IPS-18c (cell line): ENCODE results near the gene SSBP2.

Experiments used
- H3K4me3 ChIP-seq: 2 replicates; pipeline ENCODE4 v1.7.0; 2013; ENCODE audit warnings: low read depth, mild to moderate bottlenecking, low read length, moderate library complexity; ENCODE audit not compliant: insufficient read depth
- H3K9me3 ChIP-seq: one replicate; pipeline ENCODE4 v1.6.1; 2013; ENCODE audit warnings: mild to moderate bottlenecking, low read length, moderate library complexity; ENCODE audit not compliant: control insufficient read depth, insufficient read depth

The SSBP2 gene

GRCh38 chr5:81751836-81752643, 1.1 kb upstream of the SSBP2 start:
- H3K9me3 ChIP-seq: no peaks in the 10 kb centered on the region
- H3K4me3 ChIP-seq: peak overlapping the region; percentile 60

- no peaks in the 10 kb centered on the region for H3K9me3 ChIP-seq
- peak overlapping the region; percentile 80 for H3K4me3 ChIP-seq
Observed at GRCh38 chr5:81750308-81751008, 439 bp downstream of the SSBP2 start.

DNA sequence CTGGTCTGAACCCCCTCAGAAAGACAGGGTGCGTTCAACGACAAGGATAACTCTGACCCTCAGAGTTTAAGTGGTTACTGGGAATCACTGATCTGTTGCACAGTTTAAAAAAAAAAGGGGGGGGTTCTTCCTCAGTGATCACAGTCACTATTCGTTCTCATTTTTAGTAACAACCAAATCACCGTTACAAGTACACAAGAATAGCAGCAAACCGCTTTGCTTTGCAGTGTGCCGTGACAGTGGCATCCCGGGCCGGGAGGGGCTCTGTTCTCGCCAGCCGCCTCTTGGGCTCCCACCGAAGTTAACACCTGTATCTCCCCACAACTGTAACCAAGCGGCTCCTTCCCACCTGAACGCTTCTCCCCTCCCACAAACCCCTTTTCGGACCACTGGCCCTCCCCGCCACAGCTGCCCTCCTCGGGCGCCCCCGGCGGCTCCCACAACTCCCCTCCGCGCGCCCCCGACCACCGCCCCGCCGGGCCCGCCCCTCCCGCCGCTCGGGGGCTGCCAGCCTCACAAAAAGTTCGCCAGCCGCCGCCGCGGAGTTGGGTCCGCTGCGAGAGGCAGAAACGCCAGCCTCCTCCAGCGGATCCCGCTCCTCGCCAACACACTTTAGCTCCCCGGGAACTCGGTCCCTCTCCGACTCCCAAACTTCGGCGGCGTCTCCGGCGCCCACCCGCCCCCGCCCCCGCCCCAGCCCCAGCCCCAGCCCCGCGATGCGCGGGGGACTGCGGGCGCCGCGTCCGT, 1.2 kb downstream of the SSBP2 start:
- H3K9me3 ChIP-seq: no peaks in the 10 kb centered on the region

DNA sequence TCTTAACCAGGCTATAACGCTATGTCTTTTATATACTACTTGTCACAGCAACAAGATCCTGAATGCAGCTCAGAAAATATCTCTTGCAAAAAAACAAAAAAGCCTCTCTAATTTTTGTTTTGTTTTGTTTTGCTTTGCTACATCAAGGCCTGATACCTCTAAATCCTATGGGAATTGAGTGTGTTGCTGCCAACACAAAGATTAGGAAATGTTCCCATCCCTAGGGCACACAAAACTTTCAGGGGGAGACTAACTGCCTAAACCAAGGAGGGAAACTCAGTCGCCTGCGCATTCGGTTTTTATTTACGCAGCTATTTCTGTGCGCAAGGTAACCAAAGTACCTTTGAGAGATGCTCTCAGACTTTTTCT, 1.7 kb downstream of the SSBP2 start:
- Histone ChIP-seq H3K9me3 (no peaks in the 10 kb centered on the region), H3K4me3 (peak overlapping the region; percentile 56; the same call in 1 of the 2 replicates)

More for the DNA sequence above, 1.2 kb downstream of the SSBP2 start:
- peak overlapping the region; percentile 56 for H3K4me3 ChIP-seq

DNA sequence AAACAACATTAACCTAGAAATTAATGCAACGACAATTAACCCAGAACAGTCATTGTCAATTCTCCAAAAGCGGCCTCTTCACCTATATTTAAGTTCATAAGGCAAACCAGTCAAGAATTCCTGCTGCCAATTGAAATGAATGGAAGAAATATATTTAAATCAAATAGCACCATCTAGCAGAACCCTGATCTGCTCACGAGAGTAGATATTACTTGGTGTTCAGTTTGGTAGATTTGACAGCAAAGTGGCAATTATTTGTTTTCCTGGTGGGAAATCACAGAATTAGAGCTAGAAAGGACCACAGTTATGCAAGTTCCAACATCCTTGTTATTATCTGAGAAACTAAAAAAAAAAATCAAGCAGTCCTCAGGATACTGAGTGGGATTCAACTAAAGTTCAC, 2.3 kb downstream of the SSBP2 start:
- H3K9me3 ChIP-seq: no peaks in the 10 kb centered on the region
- no peak overlapping the region for H3K4me3 ChIP-seq

DNA sequence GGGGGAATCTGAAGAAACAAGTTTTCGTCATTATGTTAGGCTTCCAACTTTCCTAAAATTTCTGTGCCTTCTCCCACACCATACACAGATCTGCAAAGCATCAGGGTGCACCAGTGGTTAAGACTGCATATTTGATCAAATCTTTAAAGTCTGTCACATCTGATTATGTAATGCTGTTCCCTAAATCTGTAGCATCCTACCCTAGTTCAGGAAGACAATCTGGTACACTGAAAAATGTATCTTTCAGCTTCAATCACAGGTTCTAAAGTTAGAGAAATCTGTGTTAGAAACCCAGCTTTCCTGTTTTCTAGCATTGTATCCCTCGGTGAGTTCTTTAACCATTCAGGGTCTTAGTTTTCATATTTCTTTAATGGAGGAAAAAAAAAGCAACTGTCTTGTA, 3.9 kb downstream of the SSBP2 start:
- H3K9me3 ChIP-seq: no peaks in the 10 kb centered on the region
- no peak overlapping the region for H3K4me3 ChIP-seq

DNA sequence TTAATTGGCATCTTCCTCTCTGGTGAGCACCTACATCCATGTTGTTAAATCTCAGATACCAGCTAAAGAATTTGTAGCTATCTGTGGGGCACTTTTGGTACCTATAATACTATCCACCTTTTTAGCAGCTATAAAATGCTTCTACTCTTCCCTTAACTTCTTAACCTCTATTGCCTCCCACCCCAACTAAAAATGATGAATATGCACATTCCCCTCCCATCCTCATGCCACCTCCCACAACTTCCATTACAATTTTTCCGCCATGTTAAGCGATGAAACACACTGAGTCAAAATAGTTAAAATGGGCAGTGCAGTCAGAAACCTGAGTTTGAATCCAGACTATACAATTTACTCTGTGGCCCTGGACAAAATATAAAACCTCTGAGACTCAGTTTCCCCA, 10.1 kb downstream of the SSBP2 start:
- H3K9me3 ChIP-seq: no peaks in the 10 kb centered on the region
- no peak overlapping the region for H3K4me3 ChIP-seq

DNA sequence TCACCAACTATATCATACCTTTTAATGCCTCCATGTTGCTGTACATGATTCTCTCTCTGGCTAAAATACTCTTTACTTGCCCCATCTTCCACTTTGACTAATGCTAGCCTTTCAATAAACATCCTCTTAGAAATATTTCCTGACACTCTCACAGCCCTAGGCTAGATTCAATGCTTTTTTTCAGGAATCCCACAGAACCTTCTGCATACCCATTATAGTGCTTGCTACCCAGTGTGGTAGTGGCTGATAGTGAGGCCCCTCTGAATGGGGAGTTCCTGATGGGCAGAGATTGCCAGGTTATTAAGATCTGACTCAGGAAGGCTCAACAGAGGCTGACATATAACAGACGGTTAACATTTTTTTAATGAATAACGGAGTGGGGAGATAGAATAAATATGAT, 11.6 kb downstream of the SSBP2 start:
- Histone ChIP-seq H3K9me3 (no peaks in the 10 kb centered on the region), H3K4me3 (no peak overlapping the region)

DNA sequence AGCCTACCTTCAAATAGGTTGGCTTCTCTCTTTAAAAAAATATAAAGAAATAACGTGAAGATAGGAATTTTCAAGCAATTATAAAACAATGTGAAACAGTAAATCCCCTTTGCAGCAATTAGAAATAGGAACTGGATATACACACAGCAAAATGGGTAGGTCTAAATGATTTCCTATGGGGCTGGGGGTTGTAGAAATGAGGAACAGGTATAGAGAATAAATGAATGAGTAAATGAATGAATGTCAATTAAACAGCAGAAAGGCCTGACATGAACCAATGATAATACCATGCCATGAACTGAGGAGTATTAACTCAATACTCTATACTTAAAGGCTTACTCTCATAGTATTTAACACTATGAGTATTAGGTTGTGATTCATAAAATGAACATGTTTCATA, 21.6 kb downstream of the SSBP2 start:
- Histone ChIP-seq H3K9me3 (no peaks in the 10 kb centered on the region), H3K4me3 (no peak overlapping the region)

DNA sequence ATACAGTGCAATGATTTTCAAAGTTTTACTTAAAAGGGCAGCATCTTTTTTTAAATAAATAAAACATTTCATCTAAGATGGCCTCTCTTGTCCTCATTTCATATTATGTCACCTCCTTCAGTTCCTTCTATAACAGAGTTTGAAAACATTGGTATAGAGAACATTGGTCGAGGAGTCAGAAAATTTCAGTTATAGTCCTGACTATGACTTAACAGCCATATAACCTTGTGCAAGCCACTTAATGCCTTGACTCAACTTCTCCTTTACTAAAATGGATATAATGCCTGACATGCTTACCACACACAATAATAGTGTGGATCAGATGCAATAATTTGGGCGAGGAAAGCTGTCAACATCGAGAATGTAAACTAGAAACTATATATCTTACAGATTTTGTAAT, 22.6 kb downstream of the SSBP2 start:
- H3K9me3 ChIP-seq: no peaks in the 10 kb centered on the region
- H3K4me3 ChIP-seq: no peak overlapping the region

- no peak overlapping the region for H3K4me3 ChIP-seq
- no peaks in the 10 kb centered on the region for H3K9me3 ChIP-seq
Observed at GRCh38 chr5:81726297-81726696, 24.6 kb downstream of the SSBP2 start.

DNA sequence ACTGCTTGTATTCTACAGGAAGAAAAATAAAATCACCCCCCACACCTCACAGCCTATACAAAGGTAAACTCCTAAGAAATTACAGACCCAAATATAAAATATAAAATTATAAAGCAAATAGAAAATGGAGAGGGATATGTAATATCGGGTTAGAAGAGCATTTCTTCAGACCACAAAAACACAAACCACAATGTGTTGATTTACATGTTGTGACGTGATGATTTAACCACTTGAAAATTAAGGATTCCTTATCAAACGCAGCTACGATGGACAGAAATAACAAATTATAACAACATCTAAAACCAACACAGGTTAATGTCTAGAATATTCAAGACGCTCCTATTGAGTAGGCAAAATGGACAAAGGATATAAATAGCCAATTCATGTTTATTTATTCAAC, 26.3 kb downstream of the SSBP2 start:
- H3K9me3 ChIP-seq: no peaks in the 10 kb centered on the region
- no peak overlapping the region for H3K4me3 ChIP-seq

DNA sequence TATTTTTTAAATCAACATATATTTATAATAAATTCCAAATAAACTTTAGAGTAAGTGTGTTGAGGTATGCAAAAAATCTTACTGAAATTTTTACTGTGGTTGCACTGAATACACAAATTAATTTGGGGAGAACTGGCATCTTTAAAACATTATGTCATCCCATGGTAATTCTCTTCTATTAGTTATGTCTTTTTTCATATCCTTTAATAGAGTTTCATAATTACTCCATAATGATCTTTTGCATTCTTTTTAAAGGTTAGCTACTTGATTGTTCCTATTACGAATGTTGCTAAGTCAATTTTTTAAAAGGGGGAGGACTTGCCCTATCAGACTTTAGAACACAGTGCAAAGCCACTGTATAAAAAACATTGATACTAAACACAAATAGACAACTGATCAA, 26.8 kb downstream of the SSBP2 start:
- Histone ChIP-seq H3K4me3 (no peak overlapping the region), H3K9me3 (no peaks in the 10 kb centered on the region)

- H3K4me3 ChIP-seq: no peak overlapping the region
- H3K9me3 ChIP-seq: no peaks in the 10 kb centered on the region
Observed at GRCh38 chr5:81721049-81721448, 29.8 kb downstream of the SSBP2 start.

GRCh38 chr5:81719743-81720345, 31.1 kb downstream of the SSBP2 start:
- H3K4me3 ChIP-seq: no peak overlapping the region
- no peaks in the 10 kb centered on the region for H3K9me3 ChIP-seq

- no peaks in the 10 kb centered on the region for H3K9me3 ChIP-seq
Observed at GRCh38 chr5:81718300-81718699, 32.6 kb downstream of the SSBP2 start.

GRCh38 chr5:81717860-81718259, 33.0 kb downstream of the SSBP2 start:
- no peaks in the 10 kb centered on the region for H3K9me3 ChIP-seq
- H3K4me3 ChIP-seq: no peak overlapping the region

More at GRCh38 chr5:81718300-81718699, 32.6 kb downstream of the SSBP2 start:
- H3K4me3 ChIP-seq: no peak overlapping the region
